Measurements from ENCODE around the gene APOC1.
A peak's percentile ranks its signal among the peaks of the same experiment; 100 is the strongest.
"Not testable (repeated sequence)": the region's sequence is repeated elsewhere in the genome, so short reads cannot be mapped to it uniquely, and the experiment has no call there.

Gene APOC1

DNA sequence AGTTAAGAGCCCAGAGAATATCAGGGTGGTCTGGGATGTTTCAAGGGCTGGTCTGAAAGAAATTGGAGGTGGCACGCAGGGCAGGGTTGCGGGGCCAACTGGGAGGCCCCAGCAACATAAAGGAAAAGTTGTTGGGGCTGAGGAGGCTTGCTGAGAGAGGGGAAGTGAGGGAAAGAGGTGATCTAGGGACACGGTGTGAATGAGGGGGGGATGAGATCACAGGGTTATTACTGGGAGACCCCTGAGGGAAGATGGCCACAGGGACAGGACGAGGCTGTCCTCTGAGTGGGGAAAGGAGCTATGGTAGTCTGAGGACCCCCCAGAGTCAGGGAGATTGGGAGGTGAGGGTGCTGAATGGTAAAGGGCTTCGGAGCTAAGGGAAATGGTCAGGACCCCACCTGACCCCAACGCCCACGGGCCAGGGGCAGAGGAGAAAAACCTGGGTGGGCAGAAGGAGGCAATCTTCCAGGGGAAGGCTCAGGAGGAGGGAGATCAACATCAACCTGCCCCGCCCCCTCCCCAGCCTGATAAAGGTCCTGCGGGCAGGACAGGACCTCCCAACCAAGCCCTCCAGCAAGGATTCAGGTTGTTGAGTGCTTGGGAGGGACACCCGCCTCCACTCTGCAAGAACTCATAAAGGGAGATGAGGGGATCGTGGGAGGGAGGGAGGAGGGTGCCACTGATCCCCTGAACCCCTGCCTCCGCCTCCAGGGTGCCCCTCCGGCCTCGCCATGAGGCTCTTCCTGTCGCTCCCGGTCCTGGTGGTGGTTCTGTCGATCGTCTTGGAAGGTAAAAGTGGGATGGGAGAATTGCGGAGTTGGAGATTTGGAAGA, 12.1 kb downstream of the APOC1 start:
- peak overlapping the region; percentile 35 for H3K4me3 ChIP-seq (ENCODE audit: low read length)
- H3K36me3 ChIP-seq (ENCODE audit: control insufficient read depth, low read depth, low read length); H3K4me1 ChIP-seq (ENCODE audit: control insufficient read depth, low read depth, low read length); H3K27me3 ChIP-seq (ENCODE audit: control insufficient read depth, insufficient read depth, low read length); H3K27ac ChIP-seq (ENCODE audit: low read length); H3K9me3 ChIP-seq (ENCODE audit: control insufficient read depth, low read depth, low read length): not testable (repeated sequence)
- peak overlapping the region; percentile 36 for H3K9ac ChIP-seq (ENCODE audit: low read length)

DNA sequence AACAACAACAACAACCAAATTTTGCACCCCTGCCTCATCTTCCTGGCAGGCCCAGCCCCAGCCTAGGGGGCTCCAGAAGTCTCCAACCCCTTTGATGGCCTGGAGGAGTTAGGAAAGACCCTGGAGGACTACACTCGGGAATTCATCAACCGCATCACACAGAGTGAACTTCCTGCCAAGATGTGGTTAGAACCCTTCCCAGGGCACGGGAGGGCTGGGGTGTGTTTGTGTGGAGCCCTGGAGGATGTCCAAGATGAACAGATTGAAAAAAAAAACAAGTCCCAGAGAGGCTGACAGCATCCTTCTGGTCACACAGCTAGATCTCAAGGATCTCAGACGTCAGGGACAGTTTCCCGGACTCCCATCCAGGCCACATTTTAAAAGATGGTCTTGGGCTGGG, 13.3 kb downstream of the APOC1 start:
- no peaks in the 10 kb centered on the region for H3K27me3 ChIP-seq (ENCODE audit: control insufficient read depth, insufficient read depth, low read length)
- H3K4me1 ChIP-seq (ENCODE audit: control insufficient read depth, low read depth, low read length), result peaks cover 5% of the 10 kb centered on the region
- H3K27ac ChIP-seq (ENCODE audit: low read length), result no peak overlapping the region
- no peaks in the 10 kb centered on the region for H3K36me3 ChIP-seq (ENCODE audit: control insufficient read depth, low read depth, low read length)
- no peak overlapping the region for H3K9ac ChIP-seq (ENCODE audit: low read length)
- no peak overlapping the region for H3K4me3 ChIP-seq (ENCODE audit: low read length)
- H3K9me3 ChIP-seq (ENCODE audit: control insufficient read depth, low read depth, low read length), result no peaks in the 10 kb centered on the region

DNA sequence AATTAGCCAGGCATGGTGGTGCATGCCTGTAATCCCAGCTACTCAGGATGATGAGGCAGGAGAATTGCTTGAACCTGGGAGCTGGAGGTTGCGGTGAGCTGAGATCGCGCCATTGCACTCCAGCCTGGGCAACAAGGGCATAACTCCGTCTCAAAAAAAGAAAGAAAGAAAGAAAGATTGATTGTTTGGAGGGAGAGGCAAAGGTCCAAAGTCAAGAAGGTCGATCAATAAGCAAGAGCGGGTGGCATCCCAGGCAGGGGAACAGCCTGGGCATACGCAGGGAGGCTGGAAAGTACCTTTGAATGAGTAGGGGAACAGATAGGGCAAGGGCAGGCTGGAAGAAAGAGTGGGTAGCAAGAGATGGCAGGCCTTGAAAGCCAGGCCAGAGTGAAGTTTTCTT, 15.7 kb downstream of the APOC1 start:
- Histone ChIP-seq H3K9me3 (ENCODE audit: control insufficient read depth, low read depth, low read length) (no peaks in the 10 kb centered on the region), H3K27me3 (ENCODE audit: control insufficient read depth, insufficient read depth, low read length) (no peaks in the 10 kb centered on the region), H3K4me1 (ENCODE audit: control insufficient read depth, low read depth, low read length) (peaks cover 5% of the 10 kb centered on the region), H3K4me3 (ENCODE audit: low read length) (no peak overlapping the region), H3K9ac (ENCODE audit: low read length) (no peak overlapping the region), H3K36me3 (ENCODE audit: control insufficient read depth, low read depth, low read length) (no peaks in the 10 kb centered on the region), H3K27ac (ENCODE audit: low read length) (no peak overlapping the region)

DNA sequence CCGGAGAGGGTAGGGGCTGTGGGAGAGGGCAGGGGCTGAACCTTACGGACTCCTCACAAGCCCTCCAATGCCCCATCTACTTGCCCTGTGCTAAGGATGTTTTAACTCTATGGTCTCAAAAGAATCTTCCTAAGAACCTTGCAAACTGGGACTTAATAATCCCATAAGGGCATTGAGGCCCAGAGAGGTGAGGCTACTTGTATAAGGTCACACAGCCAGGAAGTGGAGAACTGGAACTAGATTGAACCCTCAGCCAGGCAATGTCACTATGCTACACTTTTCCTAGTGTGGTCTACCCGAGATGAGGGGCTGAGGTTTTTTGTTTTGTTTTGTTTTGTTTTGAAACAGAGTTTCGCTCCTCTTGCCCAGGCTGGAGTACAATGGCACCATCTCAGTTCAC, 17.1 kb downstream of the APOC1 start:
- no peak overlapping the region for H3K9ac ChIP-seq (ENCODE audit: low read length)
- H3K4me1 ChIP-seq (ENCODE audit: control insufficient read depth, low read depth, low read length), result peaks cover 4% of the 10 kb centered on the region
- no peak overlapping the region for H3K4me3 ChIP-seq (ENCODE audit: low read length)
- H3K27me3 ChIP-seq (ENCODE audit: control insufficient read depth, insufficient read depth, low read length), result no peaks in the 10 kb centered on the region
- no peaks in the 10 kb centered on the region for H3K36me3 ChIP-seq (ENCODE audit: control insufficient read depth, low read depth, low read length)
- no peak overlapping the region for H3K27ac ChIP-seq (ENCODE audit: low read length)
- no peaks in the 10 kb centered on the region for H3K9me3 ChIP-seq (ENCODE audit: control insufficient read depth, low read depth, low read length)

DNA sequence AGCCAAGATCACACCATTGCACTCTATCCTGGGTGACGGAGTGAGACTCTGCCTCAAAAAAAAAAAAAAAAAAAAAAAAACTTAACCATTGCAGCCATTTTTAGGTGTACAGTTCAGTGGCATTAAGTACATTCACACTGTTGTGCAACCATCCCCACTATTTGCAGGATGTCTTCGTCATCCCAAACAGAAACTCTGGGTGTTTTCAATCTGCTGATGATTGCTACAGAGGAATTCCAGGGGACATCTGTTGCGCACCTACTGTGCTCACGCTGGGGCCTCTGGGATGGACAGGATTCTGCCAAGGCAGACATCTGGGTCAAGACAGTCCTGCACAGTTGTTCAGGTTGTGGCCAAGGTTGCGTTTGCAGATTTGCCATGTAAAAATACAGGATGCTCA, 25.3 kb downstream of the APOC1 start:
- H3K27me3 ChIP-seq (ENCODE audit: control insufficient read depth, insufficient read depth, low read length), result no peaks in the 10 kb centered on the region
- H3K27ac ChIP-seq (ENCODE audit: low read length), result no peak overlapping the region
- no peak overlapping the region for H3K9ac ChIP-seq (ENCODE audit: low read length)
- H3K36me3 ChIP-seq (ENCODE audit: control insufficient read depth, low read depth, low read length), result no peaks in the 10 kb centered on the region
- no peaks in the 10 kb centered on the region for H3K4me1 ChIP-seq (ENCODE audit: control insufficient read depth, low read depth, low read length)
- H3K9me3 ChIP-seq (ENCODE audit: control insufficient read depth, low read depth, low read length), result no peaks in the 10 kb centered on the region
- no peak overlapping the region for H3K4me3 ChIP-seq (ENCODE audit: low read length)

DNA sequence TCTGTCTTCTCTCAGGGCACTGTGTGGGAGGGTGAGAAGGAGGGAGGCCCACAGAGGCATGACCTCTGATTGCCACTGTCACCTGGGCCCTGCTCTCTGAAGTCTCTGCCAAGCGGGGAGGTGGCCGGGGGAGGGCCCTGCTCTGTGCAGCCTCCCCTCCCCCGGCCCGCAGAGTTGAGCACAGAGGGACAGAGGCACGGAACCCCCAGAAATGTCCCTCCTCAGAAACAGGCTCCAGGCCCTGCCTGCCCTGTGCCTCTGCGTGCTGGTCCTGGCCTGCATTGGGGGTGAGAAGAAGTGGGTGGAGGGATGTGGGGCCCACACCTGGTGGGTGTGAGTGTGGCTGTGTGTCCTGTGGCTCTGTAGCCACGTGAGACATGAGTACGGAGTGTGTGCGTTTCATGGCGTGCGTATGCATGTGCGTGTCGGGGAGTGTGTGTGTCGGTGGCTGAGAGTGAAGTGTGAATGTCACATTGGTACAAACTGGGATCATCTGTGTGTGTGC, 27.7 kb downstream of the APOC1 start, which contains the start of gene APOC4:
TSS of gene APOC4 (plus strand) at position 171 of the 505 bp plus-strand sequence. CDS start at position 212, 41 bp downstream.
- H3K9me3 ChIP-seq (ENCODE audit: control insufficient read depth, low read depth, low read length), result no peaks in the 10 kb centered on the region
- H3K9ac ChIP-seq (ENCODE audit: low read length), result no peak within 1 kb of the TSS
- no peak within 1 kb of the TSS for H3K4me3 ChIP-seq (ENCODE audit: low read length)
- H3K27me3 ChIP-seq (ENCODE audit: control insufficient read depth, insufficient read depth, low read length), result no peaks in the 10 kb centered on the region
- no peaks in the 10 kb centered on the region for H3K4me1 ChIP-seq (ENCODE audit: control insufficient read depth, low read depth, low read length)
- no peaks in the 10 kb centered on the region for H3K36me3 ChIP-seq (ENCODE audit: control insufficient read depth, low read depth, low read length)
- H3K27ac ChIP-seq (ENCODE audit: low read length), result no peak within 1 kb of the TSS

DNA sequence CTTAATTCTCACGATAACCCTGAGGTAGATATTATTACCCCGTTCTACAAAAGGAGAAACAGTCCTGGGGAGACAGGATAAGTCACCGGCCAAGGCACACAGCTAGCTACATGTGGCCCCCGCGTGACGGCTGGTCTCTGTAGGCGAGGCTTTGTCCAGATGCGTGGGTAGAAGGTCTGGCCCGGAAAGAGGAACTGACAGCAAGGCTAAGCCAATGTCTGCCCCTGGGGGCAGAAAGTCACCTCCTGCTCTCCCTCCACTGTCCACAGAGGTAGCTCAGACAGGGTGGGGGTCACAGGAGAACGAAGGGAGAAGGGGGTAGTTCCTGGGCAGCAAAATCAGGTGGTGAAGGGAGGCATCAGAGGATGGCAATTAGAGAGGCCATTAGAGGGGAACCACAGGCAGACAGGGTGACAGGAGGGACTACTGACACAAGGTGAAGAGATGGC, 29.4 kb downstream of the APOC1 start:
- H3K9ac ChIP-seq (ENCODE audit: low read length), result no peak overlapping the region

DNA sequence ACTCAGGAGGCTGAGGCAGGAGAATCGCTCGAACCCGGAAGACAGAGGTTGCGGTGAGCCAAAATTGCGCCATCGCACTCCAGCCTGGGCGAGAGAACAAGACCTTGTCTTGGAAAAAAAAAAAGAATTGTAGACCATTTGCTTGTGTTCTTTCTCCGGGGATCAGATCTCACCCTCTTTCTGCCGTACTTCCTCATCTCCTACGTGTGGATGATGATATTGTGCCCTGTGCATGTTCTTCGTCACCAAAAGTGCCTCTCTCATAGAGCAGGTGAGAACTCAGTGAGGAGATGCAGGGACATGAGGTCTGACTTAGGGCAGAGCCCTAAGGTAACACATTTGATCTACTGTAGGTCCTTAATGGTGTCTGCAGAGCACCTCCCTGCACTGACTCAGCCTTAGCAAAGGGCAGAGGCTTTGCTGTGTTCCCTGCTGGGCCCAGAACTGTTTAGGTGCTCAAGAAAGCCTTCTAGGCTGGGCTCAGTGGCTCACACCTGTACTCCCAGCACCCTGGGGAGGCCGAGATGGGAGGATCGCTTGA, 32.7 kb downstream of the APOC1 start:
- no peaks in the 10 kb centered on the region for H3K9me3 ChIP-seq (ENCODE audit: control insufficient read depth, low read depth, low read length)
- no peaks in the 10 kb centered on the region for H3K4me1 ChIP-seq (ENCODE audit: control insufficient read depth, low read depth, low read length)
- no peaks in the 10 kb centered on the region for H3K36me3 ChIP-seq (ENCODE audit: control insufficient read depth, low read depth, low read length)
- no peak overlapping the region for H3K9ac ChIP-seq (ENCODE audit: low read length)
- H3K27me3 ChIP-seq (ENCODE audit: control insufficient read depth, insufficient read depth, low read length), result no peaks in the 10 kb centered on the region
- no peak overlapping the region for H3K27ac ChIP-seq (ENCODE audit: low read length)
- H3K4me3 ChIP-seq (ENCODE audit: low read length), result no peak overlapping the region

More for the DNA sequence above, 29.4 kb downstream of the APOC1 start:
- Histone ChIP-seq H3K27ac (ENCODE audit: low read length) (no peak overlapping the region), H3K9me3 (ENCODE audit: control insufficient read depth, low read depth, low read length) (no peaks in the 10 kb centered on the region), H3K27me3 (ENCODE audit: control insufficient read depth, insufficient read depth, low read length) (no peaks in the 10 kb centered on the region), H3K4me1 (ENCODE audit: control insufficient read depth, low read depth, low read length) (no peaks in the 10 kb centered on the region), H3K4me3 (ENCODE audit: low read length) (no peak overlapping the region), H3K36me3 (ENCODE audit: control insufficient read depth, low read depth, low read length) (no peaks in the 10 kb centered on the region)

DNA sequence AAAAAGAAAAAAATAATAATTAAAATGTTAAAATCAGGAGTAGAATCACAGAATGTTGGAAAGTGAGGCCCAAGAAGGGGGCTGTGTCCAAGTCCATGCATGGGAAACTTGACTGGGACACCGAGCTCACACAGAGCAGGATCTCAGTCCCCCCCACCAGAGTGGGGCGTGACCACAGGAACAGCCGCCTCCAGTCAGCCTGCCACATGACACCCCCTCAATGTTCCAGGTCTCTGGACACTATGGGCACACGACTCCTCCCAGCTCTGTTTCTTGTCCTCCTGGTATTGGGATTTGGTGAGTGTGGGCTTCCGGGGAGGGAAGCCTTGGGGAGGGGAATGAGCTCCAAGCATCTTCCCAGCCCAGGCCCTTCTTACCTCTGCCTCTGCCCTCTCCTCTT, 33.8 kb downstream of the APOC1 start:
- no peaks in the 10 kb centered on the region for H3K27me3 ChIP-seq (ENCODE audit: control insufficient read depth, insufficient read depth, low read length)
- H3K4me1 ChIP-seq (ENCODE audit: control insufficient read depth, low read depth, low read length), result no peaks in the 10 kb centered on the region
- H3K27ac ChIP-seq (ENCODE audit: low read length), result no peak overlapping the region
- no peak overlapping the region for H3K9ac ChIP-seq (ENCODE audit: low read length)
- no peak overlapping the region for H3K4me3 ChIP-seq (ENCODE audit: low read length)
- no peaks in the 10 kb centered on the region for H3K36me3 ChIP-seq (ENCODE audit: control insufficient read depth, low read depth, low read length)
- H3K9me3 ChIP-seq (ENCODE audit: control insufficient read depth, low read depth, low read length), result no peaks in the 10 kb centered on the region

DNA sequence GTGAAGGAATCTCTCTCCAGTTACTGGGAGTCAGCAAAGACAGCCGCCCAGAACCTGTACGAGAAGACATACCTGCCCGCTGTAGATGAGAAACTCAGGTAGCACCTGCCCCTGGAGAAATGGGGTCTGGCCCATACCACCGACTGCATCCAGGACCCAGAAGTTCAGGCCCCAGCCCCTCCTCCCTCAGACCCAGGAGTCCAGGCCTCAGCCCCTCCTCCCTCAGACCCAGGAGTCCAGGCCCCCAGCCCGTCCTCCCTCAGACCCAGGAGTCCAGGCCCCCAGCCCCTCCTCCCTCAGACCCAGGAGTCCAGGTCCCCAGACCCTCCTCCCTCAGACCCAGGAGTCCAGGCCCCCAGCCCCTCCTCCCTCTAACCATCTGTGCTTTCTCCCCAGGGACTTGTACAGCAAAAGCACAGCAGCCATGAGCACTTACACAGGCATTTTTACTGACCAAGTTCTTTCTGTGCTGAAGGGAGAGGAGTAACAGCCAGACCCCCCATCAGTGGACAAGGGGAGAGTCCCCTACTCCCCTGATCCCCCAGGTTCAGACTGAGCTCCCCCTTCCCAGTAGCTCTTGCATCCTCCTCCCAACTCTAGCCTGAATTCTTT, 34.5 kb downstream of the APOC1 start:
- Histone ChIP-seq H3K27ac (ENCODE audit: low read length) (no peak overlapping the region), H3K9ac (ENCODE audit: low read length) (no peak overlapping the region)

DNA sequence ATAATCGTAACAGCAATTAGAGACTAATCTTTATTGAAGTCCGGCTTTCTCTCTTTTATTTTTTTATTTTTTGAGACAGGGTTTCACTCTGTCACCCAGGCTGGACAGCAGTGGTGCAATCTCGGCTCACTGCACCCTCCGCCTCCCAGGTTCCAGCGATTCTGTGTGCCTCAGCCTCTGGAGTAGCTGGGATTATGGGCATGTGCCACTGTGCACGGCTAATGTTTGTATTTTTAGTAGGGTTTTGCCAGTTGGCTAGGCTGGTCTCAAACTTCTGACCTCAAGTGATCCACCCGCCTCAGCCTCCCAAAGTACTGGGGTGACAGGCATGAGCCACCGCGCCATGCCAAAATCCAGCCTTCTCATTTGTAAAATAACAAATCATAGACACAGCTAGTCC, 35.1 kb downstream of the APOC1 start:
- H3K36me3 ChIP-seq (ENCODE audit: control insufficient read depth, low read depth, low read length), result no peaks in the 10 kb centered on the region
- H3K27me3 ChIP-seq (ENCODE audit: control insufficient read depth, insufficient read depth, low read length), result no peaks in the 10 kb centered on the region
- H3K27ac ChIP-seq (ENCODE audit: low read length), result no peak overlapping the region
- no peak overlapping the region for H3K4me3 ChIP-seq (ENCODE audit: low read length)
- H3K4me1 ChIP-seq (ENCODE audit: control insufficient read depth, low read depth, low read length), result no peaks in the 10 kb centered on the region
- no peaks in the 10 kb centered on the region for H3K9me3 ChIP-seq (ENCODE audit: control insufficient read depth, low read depth, low read length)
- no peak overlapping the region for H3K9ac ChIP-seq (ENCODE audit: low read length)

More for the DNA sequence above, 34.5 kb downstream of the APOC1 start:
- Histone ChIP-seq H3K36me3 (ENCODE audit: control insufficient read depth, low read depth, low read length) (no peaks in the 10 kb centered on the region), H3K4me1 (ENCODE audit: control insufficient read depth, low read depth, low read length) (no peaks in the 10 kb centered on the region), H3K27me3 (ENCODE audit: control insufficient read depth, insufficient read depth, low read length) (no peaks in the 10 kb centered on the region), H3K9me3 (ENCODE audit: control insufficient read depth, low read depth, low read length) (no peaks in the 10 kb centered on the region), H3K4me3 (ENCODE audit: low read length) (no peak overlapping the region)
